ENCODE data around the gene WDR83.
"Not testable (repeated sequence)": the region's sequence is repeated elsewhere in the genome, so short reads cannot be mapped to it uniquely, and the experiment has no call there.

Gene WDR83

DNA sequence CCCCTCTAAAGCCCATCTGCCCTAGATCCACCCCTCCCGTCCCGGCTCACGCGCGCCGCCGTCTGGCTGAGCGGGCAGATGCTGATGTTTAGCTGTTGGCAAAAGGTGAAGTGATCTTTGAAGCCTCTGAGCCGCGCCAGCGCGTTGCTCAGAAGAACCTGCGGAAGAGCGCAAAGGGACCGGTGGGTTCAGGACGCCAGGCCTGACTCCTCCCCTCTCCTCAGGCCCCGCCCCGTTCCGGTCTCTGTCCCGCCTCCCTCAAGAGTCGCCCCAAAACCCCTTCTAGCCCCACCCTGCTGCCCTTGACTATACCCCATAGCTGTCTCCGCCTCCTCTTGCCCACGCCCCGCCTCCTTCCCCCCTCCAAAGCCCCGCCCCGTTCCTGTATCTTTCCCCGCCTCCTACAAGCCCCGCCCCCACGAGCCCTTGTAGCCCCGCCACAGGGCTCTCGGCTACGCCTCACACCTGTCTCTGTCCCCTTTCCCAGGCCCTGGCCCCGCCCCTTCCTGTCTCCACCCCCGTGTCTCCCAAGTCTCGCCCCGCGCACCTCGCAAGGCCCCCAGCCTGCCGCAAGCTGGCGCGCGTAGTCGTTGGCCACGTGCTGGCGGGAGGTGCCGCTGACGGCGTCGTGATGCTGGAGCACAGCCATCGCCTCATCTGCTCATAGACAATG lies 9.6 kb upstream of the WDR83 start:
- DNase-seq: no peak

DNA sequence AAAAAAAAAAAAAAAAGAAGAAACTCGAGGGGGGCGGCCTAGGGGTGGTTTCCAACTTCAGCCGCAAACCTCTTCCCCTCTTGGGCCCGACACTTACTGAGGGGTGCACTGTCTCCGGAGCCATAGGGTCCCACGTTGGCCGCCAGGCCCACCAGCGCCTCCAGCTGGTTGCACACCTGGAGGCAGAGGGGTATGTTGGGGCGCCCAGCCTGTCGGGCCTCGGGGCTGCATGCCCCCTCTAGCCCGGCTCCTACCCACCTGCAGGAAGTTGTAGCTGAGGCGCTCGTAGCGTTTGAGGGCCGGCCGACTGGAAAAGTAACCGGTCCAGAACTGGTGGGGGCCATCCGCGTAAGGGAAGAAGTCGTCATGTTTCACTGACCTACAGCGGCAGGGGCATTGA lies 8.6 kb upstream of the WDR83 start:
- DNase-seq: no peak

DNA sequence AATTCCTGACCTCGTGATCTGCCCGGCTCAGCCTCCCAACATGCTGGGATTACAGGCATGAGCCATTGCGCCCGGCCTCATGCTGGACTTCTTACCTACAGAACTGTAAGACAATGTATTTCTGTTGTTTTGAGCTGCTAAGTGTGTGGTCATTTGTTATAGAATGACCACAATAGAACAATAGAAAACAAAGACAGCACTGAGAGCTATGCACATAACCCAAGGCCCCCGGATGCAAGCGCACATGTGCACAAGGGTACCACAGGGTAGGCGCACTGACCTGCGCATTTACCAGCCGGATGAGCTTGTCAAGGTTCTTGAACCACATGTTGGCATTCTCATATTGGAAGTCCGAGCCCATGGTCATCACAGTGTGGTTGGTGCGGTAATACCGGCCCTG lies 5.6 kb upstream of the WDR83 start:
- DNase-seq: no peak

DNA sequence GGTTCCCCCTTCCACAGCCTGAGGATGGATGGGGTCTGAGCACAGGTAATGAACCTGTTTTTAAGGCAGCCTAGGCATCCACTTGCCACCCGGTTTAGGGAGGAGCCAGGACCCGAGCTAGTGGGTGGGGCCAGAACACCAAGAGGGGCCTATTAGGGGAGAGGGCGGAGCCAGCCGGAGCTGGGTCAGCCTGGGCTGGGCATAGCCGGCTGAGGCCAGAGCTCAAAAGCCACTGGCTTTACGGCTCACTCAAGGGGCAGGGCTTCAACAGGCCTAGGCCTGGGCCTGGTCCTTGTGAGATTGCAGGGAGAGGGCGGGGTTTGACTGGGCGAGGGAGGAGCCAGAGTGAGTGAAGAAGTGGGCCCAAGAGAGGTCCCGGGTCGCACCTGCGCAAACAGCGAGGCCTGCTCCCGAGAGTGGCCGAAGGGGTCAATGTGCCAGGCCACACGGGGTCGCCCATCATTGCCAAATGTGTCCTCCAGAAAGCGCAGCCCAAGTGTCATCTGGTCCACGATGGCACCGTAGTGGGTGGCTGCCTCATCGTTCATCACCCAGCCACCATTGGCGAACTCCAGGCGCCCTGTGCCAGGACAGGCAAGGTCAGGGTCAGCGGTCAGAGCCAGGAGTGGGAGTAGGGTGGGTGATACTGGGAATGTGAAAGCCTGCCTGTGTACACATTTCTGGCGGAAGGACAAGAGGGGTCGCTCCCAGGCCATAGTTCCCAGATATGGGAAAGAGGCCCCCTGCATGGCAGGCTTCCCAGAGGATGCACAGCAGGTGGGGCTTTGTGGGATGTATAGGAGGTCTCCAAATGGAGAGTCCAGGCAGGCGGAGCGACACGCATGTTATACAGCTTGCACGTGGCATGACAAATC lies 2.0 kb upstream of the WDR83 start:
- DNase-seq: no peak

DNA sequence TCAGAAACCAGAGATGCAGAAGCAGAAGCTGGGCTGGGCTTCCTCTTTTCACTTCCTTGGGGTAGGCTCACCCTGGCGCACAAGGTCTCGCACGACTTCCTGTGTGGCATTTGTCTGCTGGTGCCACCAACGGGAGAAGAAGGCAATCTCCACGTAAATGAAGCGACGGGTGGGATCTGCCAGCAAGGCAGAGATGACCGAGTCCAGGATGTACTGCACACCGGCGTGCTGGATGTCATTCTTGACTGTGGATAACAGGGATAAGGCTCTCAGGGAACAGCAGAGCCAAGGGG lies 1.4 kb upstream of the WDR83 start:
- no peak for DNase-seq

DNA sequence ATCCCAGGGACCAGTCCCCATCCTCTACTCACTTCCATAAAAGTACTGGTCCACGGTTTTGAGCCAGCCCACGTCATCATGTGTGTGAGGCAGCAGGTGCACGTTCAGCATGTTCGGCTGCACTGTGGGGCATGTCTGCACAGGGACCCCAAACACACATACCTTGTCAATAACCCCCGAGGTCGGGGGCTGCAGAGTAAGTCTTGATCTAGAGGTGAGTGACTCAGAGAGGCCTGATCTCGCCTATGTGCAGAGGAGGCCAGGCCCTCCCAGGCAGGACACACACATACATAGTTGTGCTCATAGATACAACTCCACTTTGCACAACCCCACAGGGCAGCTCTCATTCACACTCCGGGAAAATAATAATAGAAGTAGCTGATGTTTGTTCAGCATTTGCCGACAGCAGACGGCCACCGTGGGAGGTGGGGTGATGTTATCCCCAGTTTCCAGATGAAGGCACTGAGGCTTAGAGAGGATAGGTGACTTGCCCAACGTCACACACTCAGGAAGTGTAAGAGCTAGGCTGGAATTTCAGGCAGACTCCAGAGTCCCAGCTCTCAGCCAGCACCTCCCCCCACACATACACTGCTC lies 839 bp upstream of the WDR83 start:
- no peak for DNase-seq

DNA sequence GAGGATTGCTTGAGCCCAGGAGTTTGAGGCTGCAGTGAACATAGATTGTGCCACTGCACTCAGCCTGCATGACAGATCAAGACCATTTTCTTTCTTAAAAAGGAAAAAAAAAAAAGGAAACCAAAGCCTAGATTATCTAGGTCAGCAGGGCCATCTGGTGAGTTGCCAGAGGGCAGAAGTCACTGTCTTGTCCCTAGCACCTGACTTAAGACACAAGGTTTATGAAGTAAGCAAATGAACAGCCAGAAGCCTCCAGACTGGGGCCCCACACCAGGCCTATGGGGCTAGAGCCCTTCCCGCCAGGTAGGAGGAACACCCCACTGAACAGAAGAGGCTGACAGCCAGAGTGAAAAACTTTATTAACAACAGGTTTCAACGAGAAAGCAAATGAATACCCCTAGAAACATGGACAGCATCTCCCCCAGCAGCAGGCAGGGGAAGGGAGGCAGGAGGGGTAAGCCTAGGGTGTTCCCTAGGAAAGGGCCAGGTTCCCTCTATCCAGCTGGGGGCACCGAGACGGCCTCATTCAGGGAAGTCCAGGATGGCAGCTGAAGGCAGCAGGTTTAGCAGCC lies 1.2 kb downstream of the WDR83 start:
- no peak for DNase-seq

DNA sequence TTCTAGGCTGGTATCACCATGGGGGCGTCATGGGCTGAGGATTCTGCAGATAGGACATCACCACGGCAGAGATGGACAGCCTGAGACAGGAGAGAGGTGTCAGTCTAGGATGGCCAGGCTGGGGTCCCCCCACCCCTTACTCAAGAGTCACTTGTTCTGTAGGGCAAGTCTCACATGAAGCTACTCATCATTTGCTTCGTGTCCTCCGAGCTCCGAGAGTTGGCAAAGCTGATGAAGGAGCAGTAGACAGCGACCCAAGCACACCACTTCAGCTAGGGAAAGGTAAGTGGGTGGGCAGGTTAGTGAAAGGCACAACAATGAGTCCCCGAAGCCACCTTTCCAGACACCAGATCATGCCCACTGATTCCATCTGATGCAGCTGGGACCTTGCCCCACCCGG lies 1.7 kb downstream of the WDR83 start:
- DNase-seq: no peak

DNA sequence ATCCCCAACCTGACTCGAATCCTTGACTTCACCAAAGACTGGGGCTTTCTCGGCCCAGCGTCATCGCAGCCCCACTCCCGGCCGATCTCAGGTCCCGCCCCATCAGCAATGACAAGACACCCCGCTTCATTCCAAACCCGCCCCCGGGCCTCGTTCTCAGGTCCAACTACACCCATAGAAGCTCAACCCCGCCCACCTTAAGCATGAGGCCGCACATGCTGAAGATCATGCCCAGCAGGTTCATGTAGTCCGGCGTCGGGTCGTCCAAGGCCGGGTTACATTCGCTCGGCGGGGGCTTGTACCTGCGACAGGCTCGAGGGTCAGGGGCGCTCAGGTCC lies 2.3 kb downstream of the WDR83 start:
- DNase-seq: no peak

DNA sequence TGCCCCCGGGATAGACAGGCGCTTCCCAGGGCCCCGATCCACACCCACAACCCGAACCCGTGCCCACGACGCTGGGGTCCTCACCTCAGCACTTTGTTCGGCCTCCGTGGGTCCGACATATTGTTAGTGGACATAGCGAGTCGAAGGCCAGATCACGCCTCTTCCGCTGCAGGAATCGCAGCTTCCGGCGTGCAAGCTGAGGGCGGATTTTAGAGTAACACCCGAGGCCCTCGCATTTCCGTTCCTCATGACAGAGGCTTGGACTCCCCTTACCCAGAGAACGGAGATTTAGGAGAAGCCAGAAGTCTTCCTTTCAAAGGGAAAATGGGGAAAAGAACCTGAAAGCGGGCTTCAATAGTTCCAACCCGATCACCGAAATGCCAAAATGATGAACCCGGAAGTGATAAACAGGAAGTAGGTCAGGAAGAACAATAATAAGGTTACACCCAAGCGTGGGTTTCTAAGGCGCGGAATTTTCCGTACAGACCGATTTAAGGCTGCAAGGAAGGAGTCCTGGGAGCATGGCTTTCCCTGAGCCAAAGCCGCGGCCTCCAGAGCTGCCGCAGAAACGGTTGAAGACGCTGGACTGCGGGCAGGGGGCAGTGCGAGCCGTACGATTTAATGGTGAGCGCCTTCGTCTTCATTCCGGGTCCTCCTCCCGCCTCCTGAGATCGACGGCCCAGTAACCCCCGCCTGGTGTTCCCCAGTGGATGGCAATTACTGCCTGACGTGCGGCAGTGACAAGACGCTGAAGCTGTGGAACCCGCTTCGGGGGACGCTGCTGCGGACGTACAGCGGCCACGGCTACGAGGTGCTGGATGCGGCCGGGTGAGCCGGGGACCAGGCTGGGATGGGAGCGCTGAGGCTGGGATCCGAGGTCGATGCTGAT lies 2.9 kb downstream of the WDR83 start:
- DNase-seq: peak; percentile 82

DNA sequence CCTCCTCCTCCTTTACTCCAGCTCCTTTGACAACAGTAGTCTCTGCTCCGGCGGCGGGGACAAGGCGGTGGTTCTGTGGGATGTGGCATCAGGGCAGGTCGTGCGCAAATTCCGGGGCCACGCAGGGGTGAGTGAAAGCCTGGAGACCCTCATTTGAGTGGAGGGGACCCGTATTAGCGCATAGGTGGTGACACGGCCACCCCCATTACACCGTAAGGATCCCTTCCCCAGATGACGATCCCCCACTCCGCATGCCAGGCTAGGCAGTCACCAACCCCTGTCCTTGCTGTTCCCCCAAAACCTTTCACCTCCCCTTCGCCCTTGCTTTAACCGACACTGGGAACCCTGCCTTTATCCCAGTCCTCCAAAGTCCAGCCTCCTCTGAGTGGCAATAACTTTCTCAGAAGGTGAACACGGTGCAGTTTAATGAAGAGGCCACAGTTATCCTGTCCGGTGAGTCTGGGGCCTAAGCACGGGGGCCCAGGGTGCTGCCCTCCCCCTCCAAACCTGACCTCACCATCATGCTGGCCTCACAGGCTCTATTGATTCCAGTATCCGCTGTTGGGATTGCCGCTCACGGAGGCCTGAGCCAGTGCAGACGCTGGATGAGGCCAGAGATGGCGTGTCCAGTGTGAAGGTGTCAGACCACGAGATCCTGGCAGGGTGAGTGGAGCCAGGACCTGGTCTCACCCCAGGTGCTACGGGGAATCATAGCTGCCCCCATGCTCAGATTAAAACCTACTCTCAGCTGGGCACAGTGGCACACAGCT lies 3.7 kb downstream of the WDR83 start:
- no peak for DNase-seq

DNA sequence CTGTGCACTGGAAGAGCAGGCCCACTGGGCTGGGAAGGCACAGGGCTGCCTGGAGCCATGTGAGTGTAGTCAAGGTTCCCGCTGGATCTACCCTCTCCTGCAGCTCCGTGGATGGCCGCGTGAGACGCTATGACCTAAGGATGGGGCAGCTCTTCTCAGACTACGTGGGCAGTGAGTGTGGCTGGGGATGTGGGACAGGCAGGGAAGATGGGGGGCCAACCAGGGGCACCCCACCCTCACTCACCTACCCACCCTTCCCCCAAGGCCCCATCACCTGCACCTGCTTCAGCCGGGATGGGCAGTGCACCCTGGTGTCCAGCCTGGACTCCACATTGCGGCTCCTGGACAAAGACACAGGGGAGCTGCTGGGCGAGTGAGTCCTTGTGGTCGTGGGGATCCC lies 6.1 kb downstream of the WDR83 start:
- DNase-seq: no peak

DNA sequence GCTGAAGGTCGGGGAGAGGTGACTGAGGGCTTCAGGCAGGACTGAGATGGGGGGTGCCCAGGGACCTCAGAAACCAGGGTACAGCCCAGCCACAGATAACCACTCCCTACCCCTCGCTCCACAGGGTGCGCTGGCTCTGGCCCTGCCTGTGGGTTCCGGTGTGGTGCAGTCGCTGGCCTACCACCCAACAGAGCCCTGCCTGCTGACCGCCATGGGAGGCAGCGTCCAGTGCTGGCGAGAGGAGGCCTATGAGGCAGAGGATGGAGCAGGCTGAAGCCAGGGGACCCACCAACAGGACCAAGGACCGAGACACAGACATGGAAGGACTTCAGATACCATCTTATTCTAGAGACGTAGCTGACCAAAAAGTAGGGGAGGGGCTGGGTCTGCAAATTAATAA lies 8.8 kb downstream of the WDR83 start:
- DNase-seq: no peak

DNA sequence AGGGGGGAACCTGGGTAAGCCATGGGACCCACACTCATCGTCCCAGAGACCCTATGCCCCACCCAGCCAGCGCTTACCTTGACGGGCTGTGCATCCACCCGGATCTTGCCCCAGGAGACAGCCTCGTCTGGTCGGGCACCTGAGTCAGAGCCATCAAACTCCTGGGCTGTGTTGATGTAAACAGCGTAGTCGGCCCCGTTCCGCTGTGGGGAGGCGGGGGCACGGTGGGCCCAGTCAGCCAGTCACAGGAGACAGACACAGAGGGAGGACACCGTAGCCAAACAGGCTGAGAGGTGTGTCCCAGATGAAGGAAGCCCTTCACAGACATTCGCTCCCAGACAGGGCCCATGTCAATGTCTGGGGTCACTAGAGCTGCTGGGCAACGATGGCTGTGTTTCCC lies 9.3 kb downstream of the WDR83 start:
- no peak for DNase-seq

DNA sequence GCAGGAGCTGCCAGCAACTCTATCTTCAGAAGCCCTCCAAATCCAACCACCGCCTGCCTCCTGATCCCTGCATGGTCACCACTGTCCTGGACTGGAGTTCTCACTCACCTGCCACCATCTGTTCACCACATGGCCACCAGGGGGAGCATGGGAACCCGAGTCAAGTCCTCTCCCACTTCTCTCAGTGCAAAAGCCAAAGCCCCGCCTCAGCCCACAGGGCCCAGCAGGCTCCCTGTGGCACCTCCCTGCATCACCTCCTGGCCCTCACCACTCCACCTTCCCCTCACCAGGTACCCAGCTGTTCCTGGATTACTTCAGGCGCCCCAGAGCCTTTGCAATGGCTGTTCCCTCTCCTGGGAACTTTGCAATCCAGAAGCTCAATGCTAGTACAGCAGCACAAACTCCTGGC lies 9.8 kb downstream of the WDR83 start:
- DNase-seq: peak; percentile 70

DNA sequence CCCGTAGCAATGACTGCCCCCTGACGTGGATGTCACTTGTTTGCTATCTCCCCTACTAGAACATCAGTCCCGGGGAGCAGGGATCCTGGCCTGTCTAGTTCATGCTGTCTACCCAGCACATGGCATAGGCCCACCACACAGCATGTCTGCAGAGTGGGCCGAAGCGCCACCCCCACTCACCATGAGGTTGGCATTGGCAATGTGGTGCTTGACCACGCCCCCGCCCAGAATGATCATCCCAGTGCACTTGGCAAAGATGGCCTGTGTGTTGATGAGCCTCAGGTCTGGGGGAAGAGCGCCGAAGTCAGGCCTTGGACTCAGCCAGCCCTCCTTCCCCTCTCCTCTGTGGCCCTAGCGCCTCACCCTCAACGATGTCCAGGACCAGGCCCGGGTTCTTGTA lies 10.3 kb downstream of the WDR83 start:
- DNase-seq: no peak

DNA sequence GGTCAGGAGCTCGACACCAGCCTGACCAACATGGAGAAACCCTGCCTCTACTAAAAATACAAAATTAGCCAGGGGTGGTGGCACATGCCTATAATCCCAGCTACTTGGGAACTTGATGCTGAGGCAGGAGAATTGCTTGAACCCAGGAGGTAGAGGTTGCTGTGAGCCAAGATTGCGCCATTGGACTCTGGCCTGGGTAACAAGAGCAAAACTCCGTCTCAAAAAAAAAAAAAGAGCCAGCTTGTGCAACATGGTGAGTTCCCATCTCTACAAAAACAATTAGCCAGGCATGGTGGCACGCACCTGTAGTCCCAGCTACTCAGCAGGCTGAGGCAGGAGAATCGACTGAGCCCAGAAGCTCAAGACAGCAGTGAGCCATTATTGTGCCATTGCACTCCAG lies 11.4 kb downstream of the WDR83 start:
- not testable (repeated sequence) for DNase-seq

DNA sequence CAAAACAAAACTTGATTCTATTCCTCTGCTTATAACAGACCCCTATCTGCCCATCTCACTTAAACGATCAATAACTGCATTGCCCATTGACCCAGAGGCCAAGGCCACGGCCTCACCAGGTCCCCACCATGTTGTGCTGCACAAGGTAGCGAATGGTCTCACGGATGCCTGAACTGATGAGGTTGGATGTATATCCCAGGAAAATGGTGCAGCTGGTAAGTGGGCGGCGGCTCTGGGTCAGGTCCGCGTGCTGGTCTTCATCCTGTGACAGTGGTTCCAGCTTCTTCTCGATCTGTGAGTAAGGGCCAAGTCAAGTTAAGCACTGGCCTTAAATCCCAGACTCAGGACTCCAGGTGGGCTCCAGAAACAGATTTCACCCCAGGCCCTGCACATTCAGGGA lies 13.4 kb downstream of the WDR83 start:
- no peak for DNase-seq

DNA sequence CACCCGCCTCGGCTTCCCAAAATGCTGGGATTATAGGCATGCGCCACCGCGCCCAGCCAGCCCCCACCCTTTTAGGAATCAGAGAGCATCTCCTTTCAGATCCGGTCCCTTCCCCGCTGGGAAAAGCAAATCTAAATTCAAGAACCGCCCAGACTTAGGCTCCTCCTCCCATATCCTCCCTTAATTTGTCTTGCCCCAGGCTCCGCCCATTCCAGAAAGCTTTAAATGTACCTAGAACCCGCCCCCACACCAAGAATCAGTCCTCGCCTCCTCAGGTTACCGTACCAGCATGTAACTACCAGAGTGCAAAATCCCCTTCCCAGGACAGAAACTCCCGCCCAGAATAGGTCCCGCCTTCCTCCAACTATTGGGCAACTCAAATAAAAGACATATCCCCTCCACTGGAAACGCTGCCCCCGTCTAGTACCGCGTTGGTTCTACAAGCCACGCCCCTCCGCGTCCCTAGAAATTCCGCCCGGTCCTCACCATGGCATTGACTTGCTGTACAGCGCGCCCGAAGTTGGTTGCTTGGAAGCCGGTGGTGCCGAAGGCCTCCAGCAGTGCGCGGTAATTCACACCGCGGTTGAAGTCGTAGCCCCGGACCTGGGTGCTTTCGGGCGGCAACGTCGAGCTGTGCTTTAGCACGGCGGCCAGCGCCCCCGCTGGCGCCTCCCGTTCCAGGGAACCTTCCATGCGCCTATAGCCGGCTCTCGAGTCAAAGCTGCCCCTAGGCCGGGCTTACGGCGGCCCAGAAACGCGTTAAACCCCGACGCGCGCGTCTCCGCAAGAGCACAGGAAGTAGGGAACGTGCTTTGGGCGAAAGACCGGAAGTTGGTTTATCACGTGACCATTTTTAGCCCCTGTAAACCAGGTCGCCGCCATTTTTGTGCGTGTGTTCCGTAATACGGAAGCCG lies 14.7 kb downstream of the WDR83 start, which contains the start of gene DHPS:
DHPS (minus strand) TSS at position 807 of the 914 bp plus-strand sequence; CDS start at position 693, 114 bp downstream.
- peak; percentile 95 for DNase-seq

DNA sequence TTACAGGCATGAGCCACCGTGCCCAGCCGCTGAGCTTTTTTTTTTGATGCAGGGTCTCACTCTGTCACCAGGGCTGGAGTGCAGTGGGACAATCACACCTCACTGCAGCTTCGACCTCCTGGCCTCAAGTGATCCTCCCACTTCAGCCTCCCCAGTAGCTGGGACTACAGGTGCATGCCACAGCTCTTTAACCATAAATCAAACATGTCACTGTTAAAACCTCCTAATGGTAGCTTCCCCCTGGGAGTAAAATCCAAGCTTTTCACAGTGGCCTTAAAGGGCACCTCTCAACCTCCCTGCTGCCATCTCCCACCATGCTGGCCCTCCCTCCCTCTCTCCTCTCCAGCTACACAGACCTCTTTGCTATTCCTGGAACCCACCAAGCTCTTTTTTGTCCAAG lies 19.2 kb downstream of the WDR83 start:
- DNase-seq: no peak

Measured in NCI-H510A (cell line).